ENCODE data around the gene DHTKD1.
"Not testable (repeated sequence)": the region's sequence is repeated elsewhere in the genome, so short reads cannot be mapped to it uniquely, and the experiment has no call there.

DHTKD1 gene

DNA sequence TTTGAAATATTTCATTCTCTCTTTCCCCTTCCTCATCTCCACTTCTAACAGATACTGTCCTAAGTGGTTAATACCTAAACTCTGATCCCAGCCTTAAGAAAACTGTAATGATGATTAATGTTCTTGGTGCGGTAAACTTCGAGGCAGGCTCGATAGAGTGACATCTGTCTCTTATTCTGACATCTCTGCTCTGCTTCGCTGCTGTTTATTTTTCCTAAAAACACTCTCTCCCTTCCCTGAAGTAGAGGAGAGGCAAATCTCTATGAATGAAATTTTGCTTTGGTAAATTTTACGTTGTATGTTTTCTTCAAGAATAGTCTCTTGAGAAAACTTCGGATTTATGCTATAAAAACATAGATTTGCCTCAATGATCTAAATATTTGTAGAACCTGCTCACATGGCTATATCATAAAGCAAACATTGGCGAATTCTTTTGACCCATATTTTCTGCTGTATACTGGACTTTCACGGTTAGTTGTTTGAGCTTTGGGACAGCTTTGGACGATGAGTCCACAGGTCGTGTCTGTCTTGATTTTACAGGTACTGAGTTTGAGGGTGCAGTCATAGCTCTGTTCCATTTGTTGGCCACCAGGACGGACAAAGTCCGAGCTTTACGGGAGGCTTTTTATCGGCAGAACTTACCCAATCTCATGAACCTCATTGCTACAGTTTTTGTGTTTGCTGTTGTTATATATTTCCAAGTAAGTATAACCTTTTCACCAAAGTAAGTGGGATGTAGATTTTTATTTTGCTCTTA is 87.8 kb downstream of the DHTKD1 start:
- no peak for DNase-seq

DNA sequence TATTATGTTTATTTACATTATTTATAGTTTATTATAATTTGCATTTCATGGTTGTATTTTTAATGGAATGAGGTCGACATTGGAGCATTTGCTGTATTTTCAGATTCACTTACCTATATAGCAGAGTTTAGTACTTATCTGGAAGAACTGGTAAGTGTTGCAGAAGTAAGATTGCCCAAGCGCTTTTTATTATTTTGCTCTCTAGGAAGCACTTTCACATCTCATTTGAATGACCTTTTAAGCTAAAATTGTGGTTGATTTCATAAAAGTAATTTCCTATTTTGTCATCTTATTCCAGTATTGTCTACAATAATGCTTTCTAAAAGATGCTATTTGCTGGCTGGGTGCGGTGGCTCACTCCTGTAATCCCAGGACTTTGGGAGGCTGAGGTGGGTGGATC is 89.4 kb downstream of the DHTKD1 start:
- DNase-seq, result no peak

DNA sequence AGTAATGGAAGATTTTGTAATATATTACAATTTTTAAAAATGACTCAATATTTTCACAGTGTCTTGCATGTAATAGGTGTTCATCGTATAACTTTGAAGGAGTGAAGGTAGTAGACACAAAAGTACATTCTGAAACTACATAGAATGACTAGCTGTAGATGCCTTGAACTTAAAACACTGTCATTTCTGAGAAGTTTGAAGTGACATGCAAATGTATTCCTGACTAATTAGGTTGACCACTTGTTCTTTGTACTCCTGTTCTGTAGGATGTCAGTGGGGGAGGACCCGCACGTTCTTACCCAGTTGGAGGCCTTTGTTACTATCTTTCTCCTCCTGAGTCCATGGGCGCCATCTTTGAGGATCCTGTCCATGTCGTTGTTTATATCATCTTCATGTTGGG is 91.9 kb downstream of the DHTKD1 start:
- no peak for DNase-seq

DNA sequence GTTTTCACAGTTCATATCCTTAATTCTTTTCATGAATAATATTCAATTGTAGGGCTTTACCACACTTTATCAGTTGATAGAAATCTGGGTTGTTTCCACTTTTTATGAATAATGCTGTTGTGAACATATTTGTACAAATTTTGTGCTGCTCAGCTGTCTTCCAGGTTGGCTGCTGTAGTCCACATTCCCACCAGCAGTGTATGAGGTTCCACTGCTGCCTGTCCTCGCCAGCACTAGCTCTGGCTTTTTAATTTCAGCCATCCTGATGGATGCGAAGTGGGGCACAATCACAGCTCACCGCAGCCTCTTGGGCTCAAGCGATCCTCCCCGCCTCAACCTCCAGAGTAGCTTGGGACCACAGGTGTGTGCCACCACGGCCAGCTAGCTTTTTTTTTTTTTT is 94.2 kb downstream of the DHTKD1 start:
- no peak for DNase-seq

DNA sequence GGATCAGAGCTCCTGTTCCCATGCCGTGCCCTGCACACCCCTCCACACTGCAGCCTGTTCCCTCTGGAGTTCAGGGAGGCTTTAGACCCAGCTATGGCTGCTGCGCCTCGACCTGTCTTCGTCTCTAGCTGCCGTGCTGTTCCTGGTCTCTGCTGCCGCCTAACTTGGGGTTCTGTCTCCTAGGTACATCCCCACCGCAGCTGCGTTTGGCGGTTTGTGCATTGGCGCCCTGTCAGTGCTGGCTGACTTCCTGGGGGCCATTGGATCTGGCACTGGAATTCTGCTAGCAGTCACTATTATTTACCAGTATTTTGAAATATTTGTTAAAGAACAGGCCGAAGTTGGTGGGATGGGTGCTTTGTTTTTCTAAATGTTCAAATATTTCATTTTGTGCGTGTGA is 95.3 kb downstream of the DHTKD1 start:
- no peak for DNase-seq

DNA sequence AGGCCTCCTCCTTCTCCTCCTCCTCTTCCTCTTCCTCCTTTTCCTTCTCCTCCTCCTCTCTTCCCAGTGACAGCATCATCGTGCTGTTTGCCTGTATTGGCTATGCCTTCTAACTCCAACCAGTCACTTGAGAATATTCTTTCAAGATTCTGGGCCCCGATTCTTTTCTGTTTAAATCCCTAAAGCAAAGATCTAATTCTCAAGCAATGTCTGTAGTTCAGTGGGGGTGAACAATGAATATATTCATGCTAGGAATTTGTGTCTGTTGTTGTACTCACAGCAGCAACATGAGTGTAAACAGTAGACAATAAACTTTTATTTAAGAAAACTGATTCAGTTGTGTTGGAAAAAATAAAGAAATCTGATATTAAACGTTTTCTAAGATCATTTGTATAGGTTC is 96.3 kb downstream of the DHTKD1 start:
- DNase-seq, result no peak

DNA sequence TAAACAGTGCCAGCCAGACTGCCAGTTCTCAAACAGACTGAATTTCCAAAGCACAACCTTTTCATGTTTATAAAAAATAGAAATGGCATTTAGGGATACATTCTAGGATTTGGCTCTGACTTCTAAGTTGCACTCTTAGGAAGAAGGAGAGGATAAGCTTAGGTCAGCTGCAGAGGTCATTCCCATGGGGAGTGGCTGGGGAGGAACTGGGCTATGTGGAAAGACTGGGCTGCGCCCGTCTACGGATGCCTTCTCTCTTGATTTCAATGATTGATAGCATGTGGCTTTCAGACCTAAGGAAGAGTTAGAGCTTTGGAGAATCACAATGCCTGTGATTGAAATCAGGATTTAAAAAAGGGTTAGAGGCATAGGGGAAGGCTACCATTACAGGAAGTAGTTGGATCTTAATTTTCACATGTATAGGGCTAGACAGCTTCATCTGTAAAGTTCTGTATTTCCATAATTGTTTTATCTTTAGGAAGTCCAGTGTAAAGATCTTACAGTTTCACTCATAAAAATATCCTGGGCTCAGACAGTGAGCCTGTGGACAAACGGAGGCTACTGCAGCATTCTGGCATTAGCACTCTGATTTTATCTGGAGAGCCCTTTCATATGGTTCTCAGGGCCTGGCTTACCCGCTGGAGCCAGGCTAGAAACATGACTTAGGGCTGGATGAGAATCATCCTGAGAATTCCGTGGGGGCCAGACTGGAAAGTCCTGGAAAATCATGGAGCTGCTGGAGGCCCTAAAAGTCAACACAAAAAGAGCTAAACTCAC is 97.4 kb downstream of the DHTKD1 start:
- no peak for DNase-seq

DNA sequence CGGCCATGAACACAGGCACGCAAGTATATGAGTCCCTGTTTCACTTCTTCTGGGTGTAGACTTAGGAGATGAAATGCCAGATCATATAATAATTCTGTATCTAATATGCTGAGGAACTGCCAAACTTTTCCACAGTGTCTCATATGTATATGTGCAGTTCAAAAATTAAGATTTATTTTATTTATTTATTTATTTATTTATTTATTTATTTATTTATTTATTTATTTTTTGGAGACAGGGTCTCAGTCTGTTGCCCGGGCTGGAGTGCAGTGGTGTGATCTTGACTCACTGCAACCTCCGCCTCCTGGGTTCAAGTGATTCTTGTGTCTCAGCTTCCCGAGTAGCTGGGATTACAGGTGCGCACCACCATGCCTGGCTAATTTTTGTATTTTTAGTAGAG is 102.8 kb downstream of the DHTKD1 start:
- DNase-seq, result not testable (repeated sequence)

Data from bone marrow (tissue), 2 donors.